HepG2 (cell line): ENCODE results near the gene KLHDC7A. TPM values are rescaled to one million over a fixed set of nuclear protein-coding genes. Genes with fewer than 3 reads are reported as not detected.

Experiments used
- ATAC-seq: fragments of 200-7000 bp; cut with Tn5 transposase; 3 replicates; pipeline ENCODE4 v1.9.1; 2020; ENCODE audit warnings: mild to moderate bottlenecking, moderate library complexity
- BruUV-seq: library from RNA; stranded (reverse); fragments of 400-500 nt; replicated peaks from 2 replicates; lab custom pipeline; 2021; lab: Mats Ljungman, UMichigan
- CTCF ChIA-PET: fragments of 300-600 bp; formaldehyde crosslinking; extraction: SDS; loops from one replicate; lab custom pipeline; 2021; ENCODE audit warnings: low total read pairs, inconsistent platforms, low intra/inter-chr PET ratio; lab: Yijun Ruan, JAX
- POLR2A ChIA-PET: fragments of 350-600 bp; sonication (Branson Sonifier 250); formaldehyde crosslinking; loops from one replicate; lab custom pipeline; 2020; ENCODE audit warnings: antibody characterized with exemption, inconsistent platforms; lab: Yijun Ruan, JAX
- DNase-seq: peaks from one replicate; pipeline ENCODE4 v3.0.0-alpha.2; 2015; ENCODE audit warnings: low spot score
- FAIRE-seq: peaks from 3 replicates; lab custom pipeline; 2011; peaks lifted over from hg19 to GRCh38; lab: Jason Lieb, UNC
- H2AFZ ChIP-seq: one replicate; pipeline ENCODE4 v1.6.1; 2011; ENCODE audit warnings: low read length, inconsistent platforms
- H3K27ac ChIP-seq: fragments of 300-600 bp; 3 replicates; pipeline ENCODE4 v1.8.0; 2011; ENCODE audit warnings: mixed run types, mild to moderate bottlenecking, mixed read lengths, low read length, inconsistent platforms; ENCODE audit not compliant: insufficient read depth; ENCODE audit errors: extremely low read length
- H3K27me3 ChIP-seq, 2 experiments: fragments of 200-600 bp in 1 of 2; 2 replicates in 1 of 2; 3 replicates in 1 of 2; pipeline versions ENCODE4 v1.6.0 to v1.8.0; 2011; ENCODE audit warnings: low read length in 2 of 2, mild to moderate bottlenecking in 2 of 2, moderate library complexity in 2 of 2, inconsistent platforms in 1 of 2; ENCODE audit not compliant: insufficient read depth in 2 of 2, control insufficient read depth in 1 of 2
- H3K36me3 ChIP-seq, 2 experiments: fragments of 200-600 bp in 1 of 2; replicated peaks in 1 of 2; 2 replicates in 1 of 2; 3 replicates in 1 of 2; pipeline versions ENCODE4 v1.5.1 to v1.8.0; 2011; ENCODE audit warnings: low read length in 2 of 2, inconsistent platforms in 1 of 2; ENCODE audit not compliant: insufficient read depth in 2 of 2, control insufficient read depth in 1 of 2
- H3K4me1 ChIP-seq: 2 replicates; pipeline ENCODE4 v1.5.1; 2012; ENCODE audit warnings: low read length, inconsistent platforms; ENCODE audit not compliant: insufficient read depth
- H3K4me2 ChIP-seq: 2 replicates; pipeline ENCODE4 v1.6.0; 2011; ENCODE audit warnings: low read depth, low read length, inconsistent platforms
- H3K4me3 ChIP-seq, 3 experiments: fragments of 200-600 bp in 1 of 3; sonication (generic), shearing (Covaris generic) in 1 of 3; replicated peaks in 1 of 3; 2 replicates each; pipeline ENCODE4 v1.5.1; 2011 to 2016; ENCODE audit warnings: low read length in 3 of 3, inconsistent platforms in 2 of 3, low read depth in 2 of 3, mild to moderate bottlenecking in 2 of 3, control low read depth in 1 of 3, mixed read lengths in 1 of 3; ENCODE audit not compliant: insufficient read depth in 1 of 3
- H3K79me2 ChIP-seq: one replicate; pipeline ENCODE4 v1.6.1; 2011; ENCODE audit warnings: low read length, inconsistent platforms; ENCODE audit not compliant: insufficient read depth
- H3K9ac ChIP-seq: 2 replicates; pipeline ENCODE4 v1.6.0; 2011; ENCODE audit warnings: mild to moderate bottlenecking, low read depth, low read length, inconsistent platforms; ENCODE audit not compliant: insufficient read depth
- H3K9me3 ChIP-seq: 2 replicates; pipeline ENCODE4 v1.5.1; 2012; ENCODE audit warnings: mild to moderate bottlenecking, low read length
- H4K20me1 ChIP-seq: 2 replicates; pipeline ENCODE4 v1.6.0; 2011; ENCODE audit warnings: inconsistent platforms, mild to moderate bottlenecking, low read length, moderate library complexity; ENCODE audit not compliant: insufficient read depth
- HDAC6 ChIP-seq: fragments of 200-600 bp; sonication (generic); IDR thresholded peaks from 2 replicates; pipeline ENCODE4 v1.7.0; 2017; ENCODE audit warnings: mild to moderate bottlenecking, antibody characterized with exemption, low read length, low read depth
- MNT ChIP-seq: fragments of 450-650 bp; IDR thresholded peaks from 2 replicates; pipeline ENCODE4 v1.6.1; 2016
- TARDBP ChIP-seq: sonication (generic); formaldehyde crosslinking; IDR thresholded peaks from 2 replicates; pipeline ENCODE4 v1.8.0; 2022; ENCODE audit warnings: mild to moderate bottlenecking, missing genetic modification reagents
- ZNF629 ChIP-seq: sonication (generic); formaldehyde crosslinking; conservative IDR thresholded peaks from 2 replicates; pipeline ENCODE4 v1.5.0; 2020; ENCODE audit warnings: missing genetic modification reagents
- WGBS: methylation state at CpG from one replicate; pipeline ENCODE4 v1.1.6; 2017; ENCODE audit warnings: low lambda C conversion rate; 5-methylcytosine and 5-hydroxymethylcytosine counted together
- in situ Hi-C: cut with HindIII; loops from 2 replicates; pipeline ENCODE4 v1.10.0; 2017; ENCODE audit warnings: low pct_unique_long_range_greater_than_20kb; ENCODE audit not compliant: extremely low pct_ligation_motif_present
- intact Hi-C: fragments of 100-400 bp; cut with micrococcal nuclease; formaldehyde crosslinking; loops from one replicate; pipeline ENCODE4 v1.10.0; 2022; ENCODE audit not compliant: unreplicated experiment
- polyA plus RNA-seq, 8 experiments: library from polyadenylated mRNA; depleted of rRNA in 3 of 8; stranded (reverse) in 7 of 8; unstranded in 1 of 8; fragments of >200 nt; fragmentation: Illumina TruSeq in 4 of 8; extraction: Trizol in 4 of 8; gene quantifications; 2 replicates each; pipeline versions ENCODE4 v1.2.1 to v1.2.3, GENCODE V29; 2011 to 2016; ENCODE audit warnings: low read depth in 4 of 8, missing spikeins in 1 of 8, mixed read lengths in 1 of 8; ENCODE audit not compliant: insufficient read depth in 1 of 8
- total RNA-seq, 5 experiments: library from RNA; depleted of rRNA; stranded (reverse); fragments of >200 nt; fragmentation: Illumina TruSeq; extraction: Trizol; gene quantifications; 2 replicates each; pipeline ENCODE4 v1.2.3, GENCODE V29; 2016; ENCODE audit warnings: low read depth in 1 of 5

The KLHDC7A gene
- total and polyA plus RNA-seq, 2 of the 13 experiments (the other 11 are each of a cell fraction or from before 2014, with no cell fraction given) = 0.15 to 1.8 TPM

GRCh38 chr1:18473195-18473815, 7.4 kb upstream of the KLHDC7A start:
- 41% methylated on average over 8 of the region's 11 CpGs for WGBS
- Histone ChIP-seq H3K4me1 (no peaks in the 10 kb centered on the region), H3K36me3 (no peaks in the 10 kb centered on the region), H3K4me2 (no peak overlapping the region), H2AFZ (no peak overlapping the region), H3K79me2 (no peaks in the 10 kb centered on the region), H3K9me3 (no peaks in the 10 kb centered on the region), H3K27me3 (peaks cover 0 to 7% of the 10 kb centered on the region in 2 experiments; a peak in 3 of 5 replicates), H3K27ac (no peak overlapping the region), H3K9ac (no peak overlapping the region), H4K20me1 (no peaks in the 10 kb centered on the region), H3K4me3 (no peak overlapping the region)
- ChIA-PET POLR2A (no interaction called here), CTCF (no interaction called here)
- in situ Hi-C loops = no loop called here
- TF ChIP-seq TARDBP (CRISPR knock-in tag) (no peak), ZNF629 (CRISPR knock-in tag) (peak; percentile 71)
- ATAC-seq (no peak), FAIRE-seq (no peak), DNase-seq (no peak)
- no TSS peak for BruUV-seq
- intact Hi-C loops = loop anchor here (5.0 to 10.0 kb wide), 2 partner anchors 176 to 769 kb away; no protein-coding TSS in a partner anchor

- no peak overlapping the region for H3K4me3 ChIP-seq
- no TSS peak for BruUV-seq
- CTCF ChIA-PET = no interaction called here
- H3K9me3 ChIP-seq = no peaks in the 10 kb centered on the region
- no peak overlapping the region for H3K9ac ChIP-seq
- no peaks in the 10 kb centered on the region for H3K79me2 ChIP-seq
- intact Hi-C loops (loop anchor here (5.0 to 10.0 kb wide), 2 partner anchors 177 to 770 kb away; no protein-coding TSS in a partner anchor), in situ Hi-C loops (no loop called here)
- ATAC-seq = no peak
- no peak for FAIRE-seq
- H3K27me3 ChIP-seq = peaks cover 0 to 7% of the 10 kb centered on the region in 2 experiments; a peak in 3 of 5 replicates
- TF ChIP-seq MNT (peak; percentile 7; the same call in 1 of the 2 replicates), HDAC6 (no peak)
- no peaks in the 10 kb centered on the region for H4K20me1 ChIP-seq
- H3K4me1 ChIP-seq = peaks cover 9% of the 10 kb centered on the region
- H3K36me3 ChIP-seq = no peaks in the 10 kb centered on the region
- H3K27ac ChIP-seq = no peak overlapping the region
- H2AFZ ChIP-seq = no peak overlapping the region
- no peak overlapping the region for H3K4me2 ChIP-seq
- POLR2A ChIA-PET = no interaction called here
- WGBS = 72% methylated on average over 10 of the region's 10 CpGs
- DNase-seq = no peak
Observed at GRCh38 chr1:18474559-18475175, 6.1 kb upstream of the KLHDC7A start.
